ENCODE measurements around the gene MRPS24. TPM values are rescaled to one million over a fixed set of nuclear protein-coding genes. Genes with fewer than 3 reads are reported as not detected.
A peak's percentile ranks its signal among the peaks of the same experiment; 100 is the strongest.

Gene MRPS24
- total RNA-seq, 1 donor from 2014 or later = 93.9 TPM

GRCh38 chr7:43878867-43879266, 9.6 kb upstream of the MRPS24 start:
- Histone ChIP-seq H3K9ac (ENCODE audit: low read length) (peak overlapping the region; percentile 51), H3K4me3 (ENCODE audit: insufficient read depth, low read depth, low read length) (no peak overlapping the region), H3K27me3 (ENCODE audit: insufficient read depth, low read length) (no peaks in the 10 kb centered on the region), H3K9me3 (ENCODE audit: insufficient read depth, low read depth, low read length) (no peaks in the 10 kb centered on the region), H2AFZ (ENCODE audit: low read depth, low read length) (no peak overlapping the region), H3K36me3 (ENCODE audit: insufficient read depth, low read length) (peaks cover 26% of the 10 kb centered on the region), H3K79me2 (ENCODE audit: insufficient read depth, low read length) (peaks cover 16% of the 10 kb centered on the region), H4K20me1 (ENCODE audit: insufficient read depth, low read length) (no peaks in the 10 kb centered on the region), H3K4me1 (ENCODE audit: insufficient read depth, low read length) (peaks cover 19% of the 10 kb centered on the region), H3K4me2 (ENCODE audit: low read length) (peak overlapping the region; percentile 40), H3K27ac (ENCODE audit: low read depth, low read length) (peak overlapping the region; percentile 73)
- peak; percentile 66 for DNase-seq (ENCODE audit: low read depth)
- peaks cover 35% of the 10 kb centered on the region for H3K36me3 Mint-ChIP-seq (ENCODE audit: low read depth, unreplicated experiment)
- FAIRE-seq = no peak
- H3K4me1 Mint-ChIP-seq (ENCODE audit: low read depth, unreplicated experiment) = peaks cover 11% of the 10 kb centered on the region
- no peak for TF ChIP-seq CTCF (IDR thresholded peaks at IDR 0.05; ENCODE audit: insufficient read depth, low read depth, low read length)
- no peak for TF ChIP-seq EZH2 (IDR thresholded peaks at IDR 0.05; ENCODE audit: insufficient read depth, low read length)
- no peak overlapping the region for H3K4me3 Mint-ChIP-seq (ENCODE audit: unreplicated experiment)
- peaks cover 3% of the 10 kb centered on the region for H3K9me3 Mint-ChIP-seq (ENCODE audit: unreplicated experiment)
- peak overlapping the region; percentile 50 for H3K27ac Mint-ChIP-seq (ENCODE audit: unreplicated experiment)
- H3K27me3 Mint-ChIP-seq (ENCODE audit: low read depth, unreplicated experiment) = no peaks in the 10 kb centered on the region

- Histone ChIP-seq H3K9ac (ENCODE audit: low read length) (no peak overlapping the region), H3K79me2 (ENCODE audit: insufficient read depth, low read length) (peaks cover 16% of the 10 kb centered on the region), H3K4me1 (ENCODE audit: insufficient read depth, low read length) (peaks cover 25% of the 10 kb centered on the region), H4K20me1 (ENCODE audit: insufficient read depth, low read length) (no peaks in the 10 kb centered on the region), H3K36me3 (ENCODE audit: insufficient read depth, low read length) (peaks cover 26% of the 10 kb centered on the region), H3K27me3 (ENCODE audit: insufficient read depth, low read length) (no peaks in the 10 kb centered on the region), H3K9me3 (ENCODE audit: insufficient read depth, low read depth, low read length) (no peaks in the 10 kb centered on the region), H3K27ac (ENCODE audit: low read depth, low read length) (peak overlapping the region; percentile 73), H2AFZ (ENCODE audit: low read depth, low read length) (no peak overlapping the region), H3K4me3 (ENCODE audit: insufficient read depth, low read depth, low read length) (no peak overlapping the region), H3K4me2 (ENCODE audit: low read length) (peak overlapping the region; percentile 40)
- Mint-ChIP-seq H3K4me1 (ENCODE audit: low read depth, unreplicated experiment) (peaks cover 13% of the 10 kb centered on the region), H3K27ac (ENCODE audit: unreplicated experiment) (no peak overlapping the region), H3K27me3 (ENCODE audit: low read depth, unreplicated experiment) (no peaks in the 10 kb centered on the region), H3K36me3 (ENCODE audit: low read depth, unreplicated experiment) (peaks cover 33% of the 10 kb centered on the region), H3K4me3 (ENCODE audit: unreplicated experiment) (no peak overlapping the region), H3K9me3 (ENCODE audit: unreplicated experiment) (peaks cover 3% of the 10 kb centered on the region)
- TF ChIP-seq CTCF (IDR thresholded peaks at IDR 0.05; ENCODE audit: insufficient read depth, low read depth, low read length) = no peak
- no peak for TF ChIP-seq EZH2 (IDR thresholded peaks at IDR 0.05; ENCODE audit: insufficient read depth, low read length)
- no peak for DNase-seq (ENCODE audit: low read depth)
- FAIRE-seq = no peak
Observed at GRCh38 chr7:43877968-43878864, 8.9 kb upstream of the MRPS24 start.
